ENCODE data around the gene GPRC5A.

- TF ChIP-seq CTCF (IDR thresholded peaks at IDR 0.05) (no peak), POLR2A (IDR thresholded peaks at IDR 0.05) (no peak)
Observed at GRCh38 chr12:12941450-12942350, 50.3 kb downstream of the GPRC5A start.
